Endothelial cell of umbilical vein (primary cell): ENCODE measurements around the gene TTLL11. TPM values are rescaled to one million over a fixed set of nuclear protein-coding genes. Genes with fewer than 3 reads are reported as not detected.

Experiments used
- BruUV-seq: library from RNA; stranded (reverse); fragments of 400-500 nt; replicated peaks from 2 replicates; lab custom pipeline; 2021; lab: Mats Ljungman, UMichigan
- CTCF ChIA-PET: fragments of 300-600, 350-600 bp; sonication (Branson Sonifier 250); formaldehyde crosslinking; loops from one replicate; lab custom pipeline; 2021; ENCODE audit warnings: antibody characterized with exemption, inconsistent platforms; lab: Charles Lee
- POLR2A ChIA-PET: fragments of 300-600, 350-600 bp; sonication (Branson Sonifier 250); formaldehyde crosslinking; loops from one replicate; lab custom pipeline; 2021; ENCODE audit warnings: antibody characterized with exemption, inconsistent platforms; lab: Charles Lee
- DNase-seq: peaks from one replicate; pipeline ENCODE4 v3.0.0-alpha.2; 2011; ENCODE audit warnings: low read depth, low spot score
- FAIRE-seq: peaks from 2 replicates; lab custom pipeline; 2011; peaks lifted over from hg19 to GRCh38; lab: Jason Lieb, UNC
- H2AFZ ChIP-seq: 2 replicates; pipeline ENCODE4 v1.6.0; 2012; ENCODE audit warnings: low read depth, low read length, control low read depth, inconsistent platforms
- H3K27ac ChIP-seq: 2 replicates; pipeline ENCODE4 v1.5.1; 2011; ENCODE audit warnings: low read depth, mild to moderate bottlenecking, control low read depth, low read length, moderate library complexity; ENCODE audit not compliant: insufficient read depth
- H3K27me3 ChIP-seq, 2 experiments: 2 replicates each; pipeline versions ENCODE4 v1.6.0 to v1.6.1; 2011; ENCODE audit warnings: low read length in 2 of 2, mixed read lengths in 1 of 2; ENCODE audit not compliant: control insufficient read depth in 2 of 2, insufficient read depth in 2 of 2
- H3K36me3 ChIP-seq, 2 experiments: 2 replicates in 1 of 2; 3 replicates in 1 of 2; pipeline ENCODE4 v1.5.1; 2011; ENCODE audit warnings: low read length in 2 of 2, mild to moderate bottlenecking in 1 of 2, moderate library complexity in 1 of 2; ENCODE audit not compliant: control insufficient read depth in 2 of 2, insufficient read depth in 2 of 2; ENCODE audit errors: extremely low read depth in 1 of 2
- H3K4me1 ChIP-seq: 3 replicates; pipeline ENCODE4 v1.5.1; 2011; ENCODE audit warnings: mild to moderate bottlenecking, low read length; ENCODE audit not compliant: control insufficient read depth, insufficient read depth; ENCODE audit errors: extremely low read depth
- H3K4me2 ChIP-seq: 2 replicates; pipeline ENCODE4 v1.6.1; 2011; ENCODE audit warnings: low read length, control low read depth, mixed read lengths; ENCODE audit not compliant: insufficient read depth
- H3K4me3 ChIP-seq, 3 experiments: fragments of 200-600 bp in 1 of 3; sonication (generic), shearing (Covaris generic) in 1 of 3; replicated peaks in 1 of 3; 2 replicates each; pipeline ENCODE4 v1.5.1; 2011 to 2016; ENCODE audit warnings: control low read depth in 3 of 3, low read length in 3 of 3, mild to moderate bottlenecking in 2 of 3, inconsistent platforms in 1 of 3, low read depth in 1 of 3, moderate library complexity in 1 of 3; ENCODE audit not compliant: insufficient read depth in 1 of 3
- H3K79me2 ChIP-seq: 2 replicates; pipeline ENCODE4 v1.6.0; 2012; ENCODE audit warnings: low read length, inconsistent platforms; ENCODE audit not compliant: control insufficient read depth, insufficient read depth
- H3K9ac ChIP-seq: replicated peaks from 2 replicates; pipeline ENCODE3; 2011; ENCODE audit warnings: low read length, control low read depth; ENCODE audit not compliant: insufficient read depth; ENCODE audit errors: extremely low read depth
- H3K9me1 ChIP-seq: replicated peaks from 3 replicates; pipeline ENCODE4 v1.6.0; 2011; ENCODE audit warnings: mild to moderate bottlenecking, low read length; ENCODE audit not compliant: control insufficient read depth, insufficient read depth; ENCODE audit errors: extremely low read depth
- H3K9me3 ChIP-seq: replicated peaks from 2 replicates; pipeline ENCODE4 v1.5.1; 2012; ENCODE audit warnings: low read length, inconsistent platforms; ENCODE audit not compliant: control insufficient read depth, insufficient read depth
- H4K20me1 ChIP-seq: replicated peaks from 2 replicates; pipeline ENCODE3; 2011; ENCODE audit warnings: mild to moderate bottlenecking, low read length; ENCODE audit not compliant: control insufficient read depth, insufficient read depth; ENCODE audit errors: extremely low read depth
- FOS ChIP-seq: IDR thresholded peaks from 2 replicates; pipeline ENCODE4 v1.6.1; 2011; ENCODE audit warnings: mild to moderate bottlenecking, low read length, moderate library complexity, borderline replicate concordance; ENCODE audit not compliant: insufficient read depth
- JUN ChIP-seq: IDR thresholded peaks from 2 replicates; pipeline ENCODE4 v1.6.1; 2011; ENCODE audit warnings: borderline replicate concordance, low read depth; ENCODE audit not compliant: insufficient read length, insufficient read depth
- MAX ChIP-seq: IDR thresholded peaks from 2 replicates; pipeline ENCODE4 v1.6.1; 2011; ENCODE audit not compliant: insufficient read depth, insufficient read length
- MYC ChIP-seq: IDR thresholded peaks from one replicate; pipeline ENCODE4 v1.6.1; 2011; ENCODE audit warnings: mild to moderate bottlenecking, low read depth, low read length
- POLR2AphosphoS5 ChIP-seq: IDR thresholded peaks from 2 replicates; pipeline ENCODE4 v1.6.1; 2012; ENCODE audit warnings: low read depth, mild to moderate bottlenecking, control low read depth, low read length, moderate library complexity; ENCODE audit not compliant: insufficient read depth
- dilution Hi-C: fragments of 300-500 bp; cut with MboI; formaldehyde crosslinking; loops from one replicate; pipeline ENCODE4 v1.15.0; 2019; ENCODE audit warnings: low sequenced_read_pairs; ENCODE audit not compliant: extremely low pct_ligation_motif_present
- intact Hi-C: fragments of 100-400 bp; cut with micrococcal nuclease; formaldehyde crosslinking; loops from one replicate; pipeline ENCODE4 v1.10.0; 2022
- polyA plus RNA-seq, 4 experiments: library from polyadenylated mRNA; depleted of rRNA in 3 of 4; stranded (reverse) in 3 of 4; unstranded in 1 of 4; fragments of >200 nt; gene quantifications; 2 replicates each; pipeline versions ENCODE4 v1.2.1 to v1.2.3, GENCODE V29; 2011 to 2012; ENCODE audit warnings: missing spikeins in 1 of 4
- total RNA-seq: library from RNA; stranded (reverse); gene quantifications from 2 replicates; pipeline ENCODE4 v1.2.3, GENCODE V29; 2021

TTLL11 gene
- total and polyA plus RNA-seq, 2 donors (not counting 3 experiments of a cell fraction or from before 2014, with no cell fraction given) = 4.9 to 5.1 TPM

- FAIRE-seq (no peak), DNase-seq (no peak)
- intact Hi-C loops = no loop called here
- Histone ChIP-seq H3K9ac (no peak overlapping the region), H3K27ac (no peak overlapping the region), H2AFZ (no peak overlapping the region), H3K9me1 (no peaks in the 10 kb centered on the region), H4K20me1 (no peaks in the 10 kb centered on the region), H3K9me3 (no peaks in the 10 kb centered on the region), H3K4me3 (no peak overlapping the region), H3K4me1 (peaks cover 3% of the 10 kb centered on the region), H3K79me2 (no peaks in the 10 kb centered on the region), H3K36me3 (no peaks in the 10 kb centered on the region), H3K27me3 (no peaks in the 10 kb centered on the region), H3K4me2 (no peak overlapping the region)
- no peak for TF ChIP-seq JUN
- no peak for TF ChIP-seq MYC
- TF ChIP-seq POLR2AphosphoS5 = no peak
- no peak for TF ChIP-seq FOS
- ChIA-PET CTCF (no interaction called here), POLR2A (no interaction called here)
- dilution Hi-C loops = no loop called here
- BruUV-seq = no TSS peak
Observed at GRCh38 chr9:121987314-121987713, 105.8 kb downstream of the TTLL11 start.

- peaks cover 3% of the 10 kb centered on the region for H3K4me1 ChIP-seq
- H3K9me1 ChIP-seq = no peaks in the 10 kb centered on the region
- no peak for FAIRE-seq
- no peak overlapping the region for H3K27ac ChIP-seq
- TF ChIP-seq FOS (no peak), MAX (no peak)
- intact Hi-C loops (no loop called here), dilution Hi-C loops (no loop called here)
- POLR2A ChIA-PET = no interaction called here
- no peak overlapping the region for H3K4me2 ChIP-seq
- H2AFZ ChIP-seq = no peak overlapping the region
- no TSS peak for BruUV-seq
- no peak overlapping the region for H3K4me3 ChIP-seq
- H3K27me3 ChIP-seq = no peaks in the 10 kb centered on the region
- H3K79me2 ChIP-seq = no peaks in the 10 kb centered on the region
- no peaks in the 10 kb centered on the region for H4K20me1 ChIP-seq
- H3K36me3 ChIP-seq = no peaks in the 10 kb centered on the region
- H3K9me3 ChIP-seq = no peaks in the 10 kb centered on the region
- CTCF ChIA-PET = interaction anchor here (0.7 kb wide), 1 partner anchor 299 kb away, joined by 3 read pairs; no protein-coding TSS in a partner anchor
- no peak overlapping the region for H3K9ac ChIP-seq
- no peak for DNase-seq
Observed at GRCh38 chr9:121985792-121986494, 107.2 kb downstream of the TTLL11 start.
